CD4-positive, alpha-beta T cell treated with Interleukin-15 for 4 hours (primary cell): Measurements from ENCODE around the gene PRPF18.

Experiments
- DNase-seq: peaks from one replicate; pipeline ENCODE4 v3.0.0-alpha.2; 2020; ENCODE audit warnings: low spot score

PRPF18 gene

GRCh38 chr10:13669182-13669855, 82.6 kb downstream of the PRPF18 start:
- no peak for DNase-seq

GRCh38 chr10:13669901-13670300, 83.1 kb downstream of the PRPF18 start:
- no peak for DNase-seq

- no peak for DNase-seq
These were observed 83.5 kb downstream of the PRPF18 start for GRCh38 chr10:13670311-13670710.

- DNase-seq = no peak
These were observed 85.1 kb downstream of the PRPF18 start for GRCh38 chr10:13671904-13672303.

GRCh38 chr10:13672548-13672947, 85.8 kb downstream of the PRPF18 start:
- DNase-seq = no peak

- no peak for DNase-seq
These were observed 86.4 kb downstream of the PRPF18 start for GRCh38 chr10:13673156-13673555.

- no peak for DNase-seq
These were observed 88.2 kb downstream of the PRPF18 start for GRCh38 chr10:13674645-13675588.

- no peak for DNase-seq
These were observed 91.5 kb downstream of the PRPF18 start for GRCh38 chr10:13678101-13678843.
